ENCODE measurements around the gene EXT2.
A peak's percentile ranks its signal among the peaks of the same experiment; 100 is the strongest.

Gene EXT2

DNA sequence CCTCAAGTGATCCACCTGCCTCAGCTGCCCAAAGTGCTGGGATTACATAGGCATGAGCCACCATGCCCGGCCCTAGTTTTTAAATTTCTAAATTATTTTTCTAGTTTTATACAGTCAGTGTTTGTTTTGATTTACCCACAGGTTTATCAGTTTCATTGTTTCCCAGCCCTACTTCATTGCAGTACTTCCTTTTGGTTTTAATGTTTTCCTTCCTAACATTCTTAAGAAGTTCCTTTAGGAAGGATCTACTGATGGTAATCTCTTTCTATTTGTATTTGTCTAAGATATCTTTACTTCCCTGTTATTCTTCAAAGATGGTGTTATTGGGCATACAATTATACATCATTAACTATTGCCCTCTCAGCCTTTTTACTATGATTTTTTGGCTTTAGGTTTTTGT lies 4.9 kb upstream of the EXT2 start:
- in situ Hi-C loops (cut with MboI; ENCODE audit: low sequenced_read_pairs, unreplicated experiment): loop anchor here (10.0 kb wide), 1 partner anchor 454 kb away; no protein-coding TSS in a partner anchor
- TF ChIP-seq, protein P1, sequence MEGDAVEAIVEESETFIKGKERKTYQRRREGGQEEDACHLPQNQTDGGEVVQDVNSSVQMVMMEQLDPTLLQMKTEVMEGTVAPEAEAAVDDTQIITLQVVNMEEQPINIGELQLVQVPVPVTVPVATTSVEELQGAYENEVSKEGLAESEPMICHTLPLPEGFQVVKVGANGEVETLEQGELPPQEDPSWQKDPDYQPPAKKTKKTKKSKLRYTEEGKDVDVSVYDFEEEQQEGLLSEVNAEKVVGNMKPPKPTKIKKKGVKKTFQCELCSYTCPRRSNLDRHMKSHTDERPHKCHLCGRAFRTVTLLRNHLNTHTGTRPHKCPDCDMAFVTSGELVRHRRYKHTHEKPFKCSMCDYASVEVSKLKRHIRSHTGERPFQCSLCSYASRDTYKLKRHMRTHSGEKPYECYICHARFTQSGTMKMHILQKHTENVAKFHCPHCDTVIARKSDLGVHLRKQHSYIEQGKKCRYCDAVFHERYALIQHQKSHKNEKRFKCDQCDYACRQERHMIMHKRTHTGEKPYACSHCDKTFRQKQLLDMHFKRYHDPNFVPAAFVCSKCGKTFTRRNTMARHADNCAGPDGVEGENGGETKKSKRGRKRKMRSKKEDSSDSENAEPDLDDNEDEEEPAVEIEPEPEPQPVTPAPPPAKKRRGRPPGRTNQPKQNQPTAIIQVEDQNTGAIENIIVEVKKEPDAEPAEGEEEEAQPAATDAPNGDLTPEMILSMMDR (IDR thresholded peaks at IDR 0.05; ENCODE audit: borderline replicate concordance, control extremely low read depth, extremely low read depth, insufficient read depth, missing control alignments): no peak

DNA sequence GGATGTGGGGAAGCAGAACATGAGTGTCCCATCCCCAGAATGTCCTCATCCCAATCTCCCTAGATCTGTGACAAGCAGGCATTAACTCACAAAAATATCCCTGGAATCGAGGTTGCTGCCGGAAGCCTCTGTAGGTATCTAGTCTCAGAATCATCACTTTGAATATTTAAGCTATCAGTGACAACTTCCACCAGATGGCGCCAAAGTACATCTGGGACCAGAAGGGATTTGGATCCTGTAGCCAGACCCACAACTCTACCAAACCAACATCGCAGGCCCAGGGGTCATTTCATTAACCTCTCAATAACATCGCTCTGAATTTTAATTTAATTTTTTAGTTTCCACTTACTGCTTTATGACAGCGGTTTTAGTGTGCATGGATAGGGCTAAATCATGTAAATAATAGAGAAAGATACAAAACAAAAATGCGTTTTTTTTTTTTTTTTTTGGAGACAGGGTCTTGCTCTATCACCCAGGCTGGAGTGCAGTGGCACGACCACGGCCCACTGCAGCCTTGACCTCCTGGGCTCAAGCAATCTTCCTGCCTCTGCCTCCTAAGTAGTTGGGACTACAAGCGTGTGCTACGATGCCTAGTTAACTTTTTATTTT lies 1.1 kb upstream of the EXT2 start:
- in situ Hi-C loops (cut with MboI; ENCODE audit: low sequenced_read_pairs, unreplicated experiment): loop anchor here (10.0 kb wide), 1 partner anchor 450 kb away; no protein-coding TSS in a partner anchor

More for the DNA sequence above, 4.9 kb upstream of the EXT2 start:
- DNase-seq (ENCODE audit: low spot score): no peak

DNA sequence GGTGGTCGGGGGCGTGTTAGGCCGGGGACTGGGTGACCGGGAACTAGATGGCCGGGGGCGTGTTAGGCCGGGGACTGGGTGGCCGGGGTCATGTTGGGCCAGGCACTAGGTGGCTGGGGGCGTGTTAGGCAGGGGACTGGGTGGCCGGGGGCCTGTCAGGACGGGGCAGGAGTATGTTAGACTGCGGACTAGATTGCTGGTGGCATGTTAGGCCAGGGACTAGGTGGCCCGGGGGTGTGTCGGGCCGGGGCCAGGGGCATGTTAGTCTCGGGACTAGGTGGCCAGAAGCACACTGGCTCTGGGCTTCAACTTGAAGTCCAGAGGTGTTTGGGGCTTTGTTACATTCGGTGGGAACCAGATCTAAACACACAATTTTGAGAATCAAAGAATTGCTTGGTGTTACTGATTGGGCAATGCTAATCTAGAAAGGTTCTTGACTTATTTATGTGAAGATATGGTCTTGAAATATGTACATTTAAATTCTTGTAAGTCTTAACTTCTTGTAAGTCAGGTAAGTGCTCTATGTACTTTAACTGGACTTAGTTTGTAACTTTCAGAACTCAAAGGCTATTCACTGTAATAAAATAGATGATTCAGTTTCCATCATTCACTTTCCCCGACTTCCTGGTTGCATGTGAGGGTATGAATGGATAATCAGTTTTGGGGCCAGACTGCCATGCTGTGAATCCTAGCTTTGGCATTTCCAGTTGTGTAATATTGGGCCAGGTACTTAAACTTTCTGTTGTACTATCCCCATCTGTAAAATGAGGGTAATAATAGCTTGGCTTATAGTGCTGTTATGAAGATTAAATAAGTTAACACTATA lies 1.1 kb downstream of the EXT2 start:
- TF ChIP-seq, protein P1 (IDR thresholded peaks at IDR 0.05; ENCODE audit: borderline replicate concordance, control extremely low read depth, extremely low read depth, insufficient read depth, missing control alignments): no peak
- DNase-seq (ENCODE audit: low spot score): no peak
- in situ Hi-C loops (cut with MboI; ENCODE audit: low sequenced_read_pairs, unreplicated experiment): loop anchor here (10.0 kb wide), 1 partner anchor 448 kb away; no protein-coding TSS in a partner anchor

More for the DNA sequence above, 1.1 kb upstream of the EXT2 start:
- TF ChIP-seq, protein P1 (IDR thresholded peaks at IDR 0.05; ENCODE audit: borderline replicate concordance, control extremely low read depth, extremely low read depth, insufficient read depth, missing control alignments): peak; percentile 74
- DNase-seq (ENCODE audit: low spot score): peak; percentile 76

DNA sequence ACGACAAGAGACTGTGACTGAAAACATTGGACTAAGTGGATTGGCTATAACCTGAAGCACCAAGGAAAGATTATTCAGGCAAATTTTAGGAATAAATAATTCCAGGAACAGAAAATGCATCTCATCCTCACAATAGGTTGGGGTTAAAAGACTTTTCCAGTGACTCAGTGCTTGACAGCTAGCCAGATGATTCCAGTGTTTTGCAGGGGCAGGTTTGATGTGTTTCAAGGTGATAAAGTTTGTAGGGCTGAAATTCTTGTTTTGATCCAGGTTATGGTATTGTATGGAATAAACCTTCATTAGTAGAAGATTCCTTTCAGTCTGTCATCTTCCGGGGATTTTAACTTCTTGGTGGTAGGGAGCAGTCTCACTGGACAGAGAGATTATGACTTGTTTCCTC lies 2.3 kb downstream of the EXT2 start:
- DNase-seq (ENCODE audit: low spot score): no peak
- TF ChIP-seq, protein P1 (IDR thresholded peaks at IDR 0.05; ENCODE audit: borderline replicate concordance, control extremely low read depth, extremely low read depth, insufficient read depth, missing control alignments): no peak
- in situ Hi-C loops (cut with MboI; ENCODE audit: low sequenced_read_pairs, unreplicated experiment): loop anchor here (10.0 kb wide), 1 partner anchor 447 kb away; no protein-coding TSS in a partner anchor

DNA sequence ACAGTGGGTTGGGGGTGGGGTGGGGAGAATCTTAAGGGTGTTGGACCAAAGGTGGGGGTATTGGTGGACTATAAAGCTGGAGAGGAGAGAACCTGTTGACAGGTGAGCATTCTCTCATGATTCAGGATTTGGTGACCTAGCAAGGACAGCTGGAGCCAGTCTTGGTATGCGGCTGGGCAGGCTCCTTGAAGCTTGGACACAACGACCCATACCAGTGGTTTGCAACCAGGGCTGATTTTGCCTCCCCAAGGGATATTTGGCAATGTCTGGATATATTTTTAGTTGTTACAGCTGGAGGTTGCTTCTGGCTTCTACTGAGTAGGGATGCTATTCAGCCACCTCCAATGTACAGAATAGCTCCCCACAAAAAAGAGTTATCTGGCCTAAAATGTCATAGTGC lies 5.6 kb downstream of the EXT2 start:
- in situ Hi-C loops (cut with MboI; ENCODE audit: low sequenced_read_pairs, unreplicated experiment): loop anchor here (10.0 kb wide), 1 partner anchor 184 kb away; no protein-coding TSS in a partner anchor
- TF ChIP-seq, protein P1 (IDR thresholded peaks at IDR 0.05; ENCODE audit: borderline replicate concordance, control extremely low read depth, extremely low read depth, insufficient read depth, missing control alignments): no peak
- DNase-seq (ENCODE audit: low spot score): no peak

DNA sequence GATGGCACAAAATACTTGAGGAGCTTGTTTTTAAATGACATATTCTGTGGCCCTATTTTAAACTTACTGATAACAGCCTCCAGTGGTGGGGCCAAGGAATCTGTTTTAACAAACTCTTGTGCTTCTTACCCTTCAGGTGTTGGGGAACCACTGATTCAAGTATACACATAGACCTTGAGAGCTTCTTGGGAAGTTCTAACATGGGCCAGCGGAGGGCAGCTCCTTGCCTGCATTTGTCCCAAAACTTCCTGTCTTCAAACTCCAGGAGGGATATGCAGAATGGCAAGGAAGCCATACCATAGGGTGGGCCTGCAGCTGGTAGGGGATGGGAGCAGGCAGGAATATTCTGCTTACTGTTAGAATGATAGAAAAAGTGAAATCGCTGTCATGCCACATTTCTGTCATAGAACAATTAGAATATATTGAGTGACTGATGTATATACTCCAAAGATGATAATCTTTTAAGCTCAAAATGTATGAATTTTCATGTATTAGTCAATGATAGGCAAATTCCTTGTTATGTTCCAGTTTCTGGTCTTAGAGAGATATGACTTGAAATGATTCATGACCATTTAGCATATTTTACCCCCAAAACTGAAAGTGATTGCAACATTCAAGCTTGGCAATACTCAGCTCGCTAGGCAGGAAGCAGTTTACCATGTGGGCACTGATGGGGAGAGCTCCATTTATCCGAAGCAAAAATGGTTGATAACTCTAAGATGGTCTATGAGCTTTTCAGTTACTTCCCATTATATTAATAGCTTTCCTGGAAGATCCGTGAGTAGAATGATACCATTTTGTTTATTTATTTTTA lies 9.2 kb downstream of the EXT2 start:
- in situ Hi-C loops (cut with MboI; ENCODE audit: low sequenced_read_pairs, unreplicated experiment): loop anchor here (10.0 kb wide), 1 partner anchor 180 kb away; no protein-coding TSS in a partner anchor
- DNase-seq (ENCODE audit: low spot score): no peak
- TF ChIP-seq, protein P1 (IDR thresholded peaks at IDR 0.05; ENCODE audit: borderline replicate concordance, control extremely low read depth, extremely low read depth, insufficient read depth, missing control alignments): no peak

Data from GM13976 (cell line).